ENCODE data around the gene POC1A. TPM values are rescaled to one million over a fixed set of nuclear protein-coding genes. Genes with fewer than 3 reads are reported as not detected.
A peak's percentile ranks its signal among the peaks of the same experiment; 100 is the strongest.

POC1A gene
- total and polyA plus RNA-seq, 2 donors (not counting 1 experiment from before 2014, with no cell fraction given) = 1.7 to 2.8 TPM

GRCh38 chr3:52123106-52123725 lies 31.0 kb downstream of the POC1A start:
- Histone ChIP-seq H2AFZ (ENCODE audit: insufficient read depth, low read depth, low read length, poor library complexity, severe bottlenecking) (peak overlapping the region; percentile 69), H3K4me2 (replicated peaks; ENCODE audit: low read depth, low read length, poor library complexity, severe bottlenecking) (peak overlapping the region; percentile 73), H3K4me3 (ENCODE audit: control extremely low read depth in 1 of 5, extremely low read depth in 1 of 5, insufficient read depth in 1 of 5, low read depth in 2 of 5, low read length in 4 of 5) (peak overlapping the region in 1 of 5 experiments; percentile 27), H3K79me2 (ENCODE audit: control insufficient read depth, insufficient read depth, low read length) (no peaks in the 10 kb centered on the region), H3K27ac (ENCODE audit: low read length in 2 of 2) (peak overlapping the region; percentile 49 to 81), H3K36me3 (replicated peaks in 1 of 2; ENCODE audit: control extremely low read depth in 1 of 2, control insufficient read depth in 1 of 2, extremely low read depth in 1 of 2, insufficient read depth in 2 of 2, low read length in 1 of 2) (no peaks in the 10 kb centered on the region), H3K4me1 (ENCODE audit: control insufficient read depth in 2 of 2, insufficient read depth in 2 of 2, low read length in 2 of 2) (peaks cover 34 to 35% of the 10 kb centered on the region in 2 donors), H3K27me3 (replicated peaks in 1 of 4; ENCODE audit: control extremely low read depth in 1 of 4, control insufficient read depth in 3 of 4, insufficient read depth in 4 of 4, low read length in 3 of 4) (no peaks in the 10 kb centered on the region), H3K9me3 (ENCODE audit: control extremely low read depth in 1 of 3, control insufficient read depth in 2 of 3, insufficient read depth in 1 of 3, low read length in 2 of 3) (no peaks in the 10 kb centered on the region), H3K9ac (ENCODE audit: low read length) (no peak overlapping the region), H4K20me1 (ENCODE audit: control insufficient read depth, insufficient read depth, low read length, poor library complexity, severe bottlenecking) (no peaks in the 10 kb centered on the region)
- intact Hi-C loops (cut with micrococcal nuclease) = loop anchor here (1.0 to 2.0 kb wide), 3 partner anchors 22 to 122 kb away; partner anchors contain the start of gene DUSP7
- Mint-ChIP-seq H3K27ac (peak overlapping the region; percentile 90), H3K4me1 (peaks cover 33% of the 10 kb centered on the region), H3K9me3 (ENCODE audit: insufficient read depth) (no peaks in the 10 kb centered on the region), H3K27me3 (no peaks in the 10 kb centered on the region), H3K4me3 (no peak overlapping the region)
- CTCF ChIA-PET = interaction anchor here (0.5 to 5.6 kb wide), 17 partner anchors 13 to 439 kb away, joined by 3 to 60 read pairs (median 4); partner anchors contain the start of genes ABHD14B, DUSP7, PARP3 and RPL29
- ATAC-seq (ENCODE audit: low read depth) (peak; percentile 73), DNase-seq (peak; percentile 76)
- WGBS (ENCODE audit: insufficient coverage) = 40% methylated on average over 9 of the region's 10 CpGs
- POLR2A ChIA-PET = no interaction called here
- TF ChIP-seq EZH2 (IDR thresholded peaks at IDR 0.05; ENCODE audit: borderline replicate concordance, insufficient read depth, low read depth, low read length, poor library complexity, severe bottlenecking) (no peak), CTCF (IDR thresholded peaks at IDR 0.05) (peak; percentile 84)

GRCh38 chr3:52122491-52122890 lies 31.7 kb downstream of the POC1A start:
- Histone ChIP-seq H2AFZ (ENCODE audit: insufficient read depth, low read depth, low read length, poor library complexity, severe bottlenecking) (peak overlapping the region; percentile 69), H3K27ac (ENCODE audit: low read length in 2 of 2) (peak overlapping the region; percentile 49 to 81)

More at GRCh38 chr3:52122491-52122890, 31.7 kb downstream of the POC1A start:
- H3K4me3 ChIP-seq (ENCODE audit: control extremely low read depth in 1 of 5, extremely low read depth in 1 of 5, insufficient read depth in 1 of 5, low read depth in 2 of 5, low read length in 4 of 5) = peak overlapping the region in 1 of 5 experiments; percentile 27
- Mint-ChIP-seq H3K27ac (peak overlapping the region; percentile 90), H3K9me3 (ENCODE audit: insufficient read depth) (no peaks in the 10 kb centered on the region), H3K4me1 (peaks cover 33% of the 10 kb centered on the region), H3K27me3 (no peaks in the 10 kb centered on the region), H3K4me3 (peak overlapping the region; percentile 62)
- peaks cover 34 to 35% of the 10 kb centered on the region in 2 donors for H3K4me1 ChIP-seq (ENCODE audit: control insufficient read depth in 2 of 2, insufficient read depth in 2 of 2, low read length in 2 of 2)
- no peak for ATAC-seq (ENCODE audit: low read depth)
- H3K27me3 ChIP-seq (replicated peaks in 1 of 4; ENCODE audit: control extremely low read depth in 1 of 4, control insufficient read depth in 3 of 4, insufficient read depth in 4 of 4, low read length in 3 of 4) = no peaks in the 10 kb centered on the region
- peak overlapping the region; percentile 73 for H3K4me2 ChIP-seq (replicated peaks; ENCODE audit: low read depth, low read length, poor library complexity, severe bottlenecking)
- TF ChIP-seq EZH2 (IDR thresholded peaks at IDR 0.05; ENCODE audit: borderline replicate concordance, insufficient read depth, low read depth, low read length, poor library complexity, severe bottlenecking) (no peak), CTCF (IDR thresholded peaks at IDR 0.05) (no peak)
- intact Hi-C loops (cut with micrococcal nuclease) = loop anchor here (2.0 kb wide), 2 partner anchors 22 to 66 kb away; partner anchors contain the start of gene DUSP7
- WGBS (ENCODE audit: insufficient coverage) = 64% methylated on average over 5 of the region's 7 CpGs
- no peaks in the 10 kb centered on the region for H3K9me3 ChIP-seq (ENCODE audit: control extremely low read depth in 1 of 3, control insufficient read depth in 2 of 3, insufficient read depth in 1 of 3, low read length in 2 of 3)
- DNase-seq = no peak
- POLR2A ChIA-PET = no interaction called here
- H3K79me2 ChIP-seq (ENCODE audit: control insufficient read depth, insufficient read depth, low read length) = no peaks in the 10 kb centered on the region
- H3K36me3 ChIP-seq (replicated peaks in 1 of 2; ENCODE audit: control extremely low read depth in 1 of 2, control insufficient read depth in 1 of 2, extremely low read depth in 1 of 2, insufficient read depth in 2 of 2, low read length in 1 of 2) = no peaks in the 10 kb centered on the region
- H3K9ac ChIP-seq (ENCODE audit: low read length) = peak overlapping the region; percentile 4
- no peaks in the 10 kb centered on the region for H4K20me1 ChIP-seq (ENCODE audit: control insufficient read depth, insufficient read depth, low read length, poor library complexity, severe bottlenecking)
- CTCF ChIA-PET = interaction anchor here (1.0 to 5.6 kb wide), 12 partner anchors 13 to 181 kb away, joined by 3 to 60 read pairs (median 7); partner anchors contain the start of genes ABHD14B, DUSP7, PARP3 and RPL29
